SU-DHL-6 (cell line): ENCODE data around the gene DSTN.

Experiments
- H2AFZ ChIP-seq: fragments of 200-600 bp; sonication (generic); 2 replicates; pipeline ENCODE4 v1.6.1; 2014; ENCODE audit warnings: low read depth, mild to moderate bottlenecking, moderate library complexity, mixed read lengths, antibody characterized with exemption, low read length; ENCODE audit not compliant: severe bottlenecking
- H3F3A ChIP-seq: fragments of 200-600 bp; shearing (Covaris generic); 2 replicates; pipeline ENCODE4 v1.6.0; 2016; ENCODE audit warnings: antibody characterized with exemption, mild to moderate bottlenecking; ENCODE audit not compliant: insufficient read depth
- H3K27ac ChIP-seq: fragments of 200-600 bp; sonication (generic); 2 replicates; pipeline ENCODE4 v1.5.1; 2016; ENCODE audit warnings: low read depth, mild to moderate bottlenecking, low read length, moderate library complexity, mixed read lengths
- H3K27me3 ChIP-seq: fragments of 200-600 bp; sonication (generic), shearing (Covaris generic); 2 replicates; pipeline ENCODE4 v1.6.0; 2014; ENCODE audit warnings: mild to moderate bottlenecking, low read length
- H3K36me3 ChIP-seq: fragments of 200-600 bp; sonication (generic); 2 replicates; pipeline ENCODE4 v1.6.1; 2014; ENCODE audit warnings: mild to moderate bottlenecking, low read length, mixed read lengths
- H3K4me2 ChIP-seq: fragments of 300-600, 200-600 bp; shearing (Covaris generic), sonication (generic); 2 replicates; pipeline ENCODE4 v1.6.0; 2014; ENCODE audit warnings: low read length, low read depth, mild to moderate bottlenecking; ENCODE audit not compliant: poor library complexity, severe bottlenecking
- H3K4me3 ChIP-seq: fragments of 200-600 bp; sonication (generic); 2 replicates; pipeline ENCODE4 v1.5.1; 2014; ENCODE audit warnings: antibody characterized with exemption, low read length, mild to moderate bottlenecking, mixed read lengths; ENCODE audit not compliant: insufficient read depth, poor library complexity, severe bottlenecking
- H3K79me2 ChIP-seq: fragments of 200-600 bp; sonication (generic); 2 replicates; pipeline ENCODE4 v1.6.1; 2014; ENCODE audit warnings: mild to moderate bottlenecking, low read length, moderate library complexity; ENCODE audit not compliant: insufficient read depth
- H3K9ac ChIP-seq: fragments of 200-600 bp; sonication (generic); 2 replicates; pipeline ENCODE4 v1.7.0; 2014; ENCODE audit warnings: mild to moderate bottlenecking, low read length
- H3K9me2 ChIP-seq: fragments of 200-600 bp; sonication (generic); replicated peaks from 2 replicates; pipeline ENCODE4 v1.6.1; 2014; ENCODE audit warnings: low read length; ENCODE audit not compliant: insufficient read depth
- H3K9me3 ChIP-seq: fragments of 200-600 bp; sonication (generic); 2 replicates; pipeline ENCODE4 v1.6.1; 2014; ENCODE audit warnings: low read length, mixed read lengths; ENCODE audit not compliant: insufficient read depth
- H4K20me1 ChIP-seq: fragments of 200-600 bp; sonication (generic); 2 replicates; pipeline ENCODE4 v1.6.1; 2014; ENCODE audit warnings: low read depth, mild to moderate bottlenecking, antibody characterized with exemption, low read length, moderate library complexity, mixed read lengths
- CTCF ChIP-seq: fragments of 200-600 bp; sonication (generic); IDR thresholded peaks from one replicate; pipeline ENCODE4 v1.5.1; 2017; ENCODE audit warnings: antibody characterized with exemption, mild to moderate bottlenecking, low read length, moderate library complexity; ENCODE audit not compliant: insufficient read depth, poor library complexity, severe bottlenecking
- EZH2phosphoT487 ChIP-seq: fragments of 200-600 bp; sonication (generic), shearing (Covaris generic); conservative IDR thresholded peaks from 2 replicates; pipeline ENCODE4 v1.6.1; 2018; ENCODE audit warnings: mild to moderate bottlenecking, antibody characterized with exemption, low read length, moderate library complexity, mixed read lengths

Gene DSTN

DNA sequence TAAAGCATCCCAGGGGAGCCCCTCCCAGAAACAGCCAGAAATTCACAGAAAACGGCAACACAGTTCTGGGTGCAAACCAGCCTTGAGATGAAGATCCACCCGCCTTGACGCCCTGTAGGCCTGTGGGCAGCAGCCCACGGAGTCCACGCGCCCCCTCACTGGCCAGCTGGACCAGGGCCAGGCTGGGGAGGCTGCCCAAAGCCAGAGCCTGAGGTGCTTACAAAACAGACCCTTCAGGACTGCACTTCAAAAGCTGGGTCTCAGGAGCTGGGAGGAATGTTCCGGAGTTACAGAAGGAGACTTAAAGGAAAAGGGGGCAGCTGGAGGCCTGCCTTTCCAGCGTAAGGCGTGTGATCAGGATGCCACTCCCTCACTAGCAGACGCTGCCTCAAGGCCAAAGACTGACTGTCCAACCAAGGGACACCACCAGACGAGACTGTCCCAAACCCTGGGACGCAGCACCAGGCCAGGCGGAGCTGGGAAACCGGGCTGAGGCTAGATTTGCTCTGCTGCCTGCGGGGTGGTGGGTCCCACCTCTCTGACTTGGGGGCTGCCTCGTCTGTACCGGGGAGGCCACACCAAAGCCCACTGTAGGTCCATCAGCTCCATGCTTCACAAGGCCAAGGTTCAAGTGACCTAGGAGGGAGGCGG lies 64.1 kb downstream of the DSTN start:
- Histone ChIP-seq H3K36me3 (no peaks in the 10 kb centered on the region), H4K20me1 (no peaks in the 10 kb centered on the region), H3K4me3 (no peak overlapping the region), H3K4me2 (no peak overlapping the region), H3K27ac (no peak overlapping the region), H3K9ac (no peak overlapping the region), H3K9me3 (no peaks in the 10 kb centered on the region), H2AFZ (no peak overlapping the region), H3F3A (no peaks in the 10 kb centered on the region), H3K27me3 (no peaks in the 10 kb centered on the region), H3K9me2 (no peaks in the 10 kb centered on the region), H3K79me2 (no peaks in the 10 kb centered on the region)
- TF ChIP-seq CTCF (no peak), EZH2phosphoT487 (no peak)

DNA sequence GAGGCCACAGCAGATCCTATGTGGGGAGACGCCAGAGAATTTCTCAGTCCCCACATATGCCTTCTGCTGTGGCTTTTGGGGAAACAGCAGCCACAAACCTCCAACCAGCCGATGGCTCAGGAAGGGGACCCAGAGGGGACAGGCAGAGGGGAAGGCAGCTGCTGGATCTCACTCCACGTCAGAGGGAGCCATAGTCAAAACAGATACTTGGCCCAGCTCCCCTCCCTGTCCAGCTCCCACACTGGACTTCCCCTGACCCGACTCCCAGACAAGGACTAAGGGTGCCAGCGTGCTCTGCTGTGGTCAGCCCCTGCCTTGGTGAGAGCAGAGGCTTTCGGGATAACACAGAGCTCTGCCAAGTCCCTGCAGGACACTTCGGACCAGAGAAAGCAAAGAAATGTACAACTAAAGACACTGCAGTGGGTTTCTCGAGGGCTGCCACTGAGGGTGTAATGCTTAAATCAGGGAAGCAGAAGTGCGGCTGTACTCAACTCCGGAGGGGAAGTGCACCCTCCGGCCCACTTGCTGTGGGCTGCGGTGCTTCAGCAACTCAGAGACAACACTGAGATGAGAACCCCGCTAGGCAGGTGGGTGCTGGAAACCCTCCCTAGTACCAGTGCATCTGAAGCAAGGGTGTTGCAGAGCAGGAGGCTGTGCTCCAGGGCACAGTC lies 64.9 kb downstream of the DSTN start:
- H3K4me2 ChIP-seq: no peak overlapping the region
- H3K9me2 ChIP-seq: no peaks in the 10 kb centered on the region
- H3K9ac ChIP-seq: no peak overlapping the region
- TF ChIP-seq EZH2phosphoT487 (no peak), CTCF (no peak)
- no peaks in the 10 kb centered on the region for H3K9me3 ChIP-seq
- H3K79me2 ChIP-seq: no peaks in the 10 kb centered on the region
- no peaks in the 10 kb centered on the region for H3K36me3 ChIP-seq
- no peaks in the 10 kb centered on the region for H3K27me3 ChIP-seq
- no peak overlapping the region for H3K27ac ChIP-seq
- H2AFZ ChIP-seq: no peak overlapping the region
- H3K4me3 ChIP-seq: no peak overlapping the region
- no peaks in the 10 kb centered on the region for H3F3A ChIP-seq
- H4K20me1 ChIP-seq: no peaks in the 10 kb centered on the region

GRCh38 chr20:17635332-17636244 lies 65.7 kb downstream of the DSTN start:
- TF ChIP-seq CTCF (no peak), EZH2phosphoT487 (no peak)
- Histone ChIP-seq H3K36me3 (no peaks in the 10 kb centered on the region), H4K20me1 (no peaks in the 10 kb centered on the region), H3K4me2 (no peak overlapping the region), H3K4me3 (no peak overlapping the region), H2AFZ (no peak overlapping the region), H3K79me2 (no peaks in the 10 kb centered on the region), H3F3A (no peaks in the 10 kb centered on the region), H3K9me2 (no peaks in the 10 kb centered on the region), H3K9me3 (no peaks in the 10 kb centered on the region), H3K9ac (no peak overlapping the region), H3K27me3 (no peaks in the 10 kb centered on the region), H3K27ac (no peak overlapping the region)
